HG03571 (cell line): ENCODE data around the gene MTARC1.
A peak's percentile ranks its signal among the peaks of the same experiment; 100 is the strongest.

Experiments
- ATAC-seq: cut with Tn5 transposase; IDR thresholded peaks from one replicate; pipeline ENCODE4 v1.9.1; 2021; ENCODE audit not compliant: unreplicated experiment

Gene MTARC1

DNA sequence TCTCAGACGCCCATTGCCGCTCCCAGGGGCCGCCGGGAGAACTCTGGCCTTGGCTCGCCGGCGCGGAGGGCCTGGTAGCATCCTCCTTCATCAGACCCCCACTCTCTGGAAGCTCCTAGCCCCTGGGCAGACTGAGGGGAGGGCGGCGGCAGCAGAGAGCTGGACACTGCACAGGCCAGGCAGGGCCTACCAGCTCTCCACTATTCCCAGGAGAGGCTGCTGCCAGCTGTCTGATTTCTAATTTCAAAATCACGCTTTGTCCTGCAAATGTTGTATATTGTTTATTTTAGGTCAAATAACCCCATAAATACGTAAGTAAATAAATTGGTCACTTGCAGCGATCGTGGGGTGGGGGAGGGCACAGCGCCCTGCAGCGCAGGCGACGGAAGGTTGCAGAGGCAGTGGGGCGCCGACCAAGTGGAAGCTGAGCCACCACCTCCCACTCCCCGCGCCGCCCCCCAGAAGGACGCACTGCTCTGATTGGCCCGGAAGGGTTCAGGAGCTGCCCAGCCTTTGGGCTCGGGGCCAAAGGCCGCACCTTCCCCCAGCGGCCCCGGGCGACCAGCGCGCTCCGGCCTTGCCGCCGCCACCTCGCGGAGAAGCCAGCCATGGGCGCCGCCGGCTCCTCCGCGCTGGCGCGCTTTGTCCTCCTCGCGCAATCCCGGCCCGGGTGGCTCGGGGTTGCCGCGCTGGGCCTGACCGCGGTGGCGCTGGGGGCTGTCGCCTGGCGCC, at the start of gene MTARC1:
Gene MTARC1, plus strand, starts transcription at position 577 of the 732 bp plus-strand sequence. Its CDS starts 32 bp downstream, at position 609.
- peak; percentile 79 for ATAC-seq

DNA sequence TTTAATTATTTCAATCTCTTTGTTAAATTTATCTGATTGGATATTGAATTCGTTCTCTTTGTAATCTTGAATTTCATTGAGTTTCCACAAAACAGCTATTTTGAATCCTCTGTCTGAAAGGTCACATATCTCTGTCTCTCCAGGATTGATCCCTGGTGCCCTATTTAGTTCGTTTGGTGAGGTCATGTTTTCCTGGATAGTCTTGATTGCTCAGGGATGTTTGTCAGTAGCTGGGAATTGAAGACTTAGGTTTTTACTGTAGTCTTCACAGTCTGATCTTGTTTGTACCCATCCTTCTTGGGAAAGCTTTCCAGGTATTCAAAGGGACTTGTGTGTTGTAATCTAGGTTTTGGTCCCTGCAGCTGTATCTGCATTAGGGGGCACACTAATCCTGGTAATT, 45.4 kb upstream of the MTARC1 start:
- no peak for ATAC-seq

DNA sequence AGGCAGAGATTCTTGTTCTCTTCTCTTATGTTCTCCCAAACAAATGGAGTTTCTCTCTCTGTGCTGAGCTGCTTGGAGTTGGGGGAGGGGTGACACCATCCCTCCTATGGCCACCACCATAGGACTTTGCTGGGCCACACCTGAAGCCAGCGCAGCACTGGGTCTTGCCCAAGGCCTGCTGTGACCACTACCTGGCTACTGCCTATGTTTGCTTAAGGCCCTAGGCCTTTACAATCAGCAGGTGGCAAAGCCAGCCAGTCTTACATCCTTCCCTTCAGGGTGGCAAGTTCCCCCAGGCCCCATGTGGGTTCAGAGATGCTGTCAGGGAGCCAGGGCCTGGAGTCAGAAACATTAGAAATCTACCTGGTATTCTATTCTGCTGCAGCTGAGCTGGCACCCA, 44.9 kb upstream of the MTARC1 start:
- no peak for ATAC-seq

DNA sequence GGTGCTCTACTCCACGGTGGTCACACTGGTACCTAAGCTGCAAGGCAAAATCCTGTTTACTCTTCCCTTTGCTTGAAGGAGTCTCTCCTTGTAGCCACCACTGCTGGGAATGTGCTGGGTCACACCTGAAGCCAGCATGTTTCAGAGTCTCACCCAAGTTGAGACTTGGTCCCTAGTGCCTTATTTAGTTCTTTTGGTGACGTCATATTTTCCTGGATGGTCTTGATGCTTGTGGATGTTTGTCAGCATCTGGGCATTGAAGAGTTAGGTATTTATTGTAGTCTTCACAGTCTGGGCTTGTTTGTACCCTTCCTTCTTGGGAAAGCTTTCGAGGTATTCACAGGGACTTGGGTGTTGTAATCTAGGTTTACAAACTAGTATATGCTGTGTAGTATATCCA, 44.2 kb upstream of the MTARC1 start:
- no peak for ATAC-seq

DNA sequence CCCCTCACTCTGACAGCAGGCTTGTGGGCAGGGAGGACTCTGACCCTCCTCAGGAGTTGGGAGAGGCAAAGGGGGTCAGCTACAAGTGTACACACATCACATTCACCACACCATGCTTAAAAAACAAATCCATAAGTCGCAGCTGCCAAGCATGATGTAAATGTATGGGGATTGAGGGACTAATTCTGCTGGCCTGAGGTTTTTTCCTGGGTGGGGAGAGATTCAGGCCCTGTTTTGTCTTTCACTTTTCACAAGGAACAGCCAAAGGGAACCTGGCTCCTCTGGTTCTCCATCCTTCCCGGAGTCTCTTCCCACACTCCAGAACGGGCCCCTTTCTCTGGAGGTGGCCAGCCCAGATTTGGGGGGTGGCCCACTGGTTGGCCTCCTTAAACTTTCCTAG, 39.9 kb upstream of the MTARC1 start:
- no peak for ATAC-seq

DNA sequence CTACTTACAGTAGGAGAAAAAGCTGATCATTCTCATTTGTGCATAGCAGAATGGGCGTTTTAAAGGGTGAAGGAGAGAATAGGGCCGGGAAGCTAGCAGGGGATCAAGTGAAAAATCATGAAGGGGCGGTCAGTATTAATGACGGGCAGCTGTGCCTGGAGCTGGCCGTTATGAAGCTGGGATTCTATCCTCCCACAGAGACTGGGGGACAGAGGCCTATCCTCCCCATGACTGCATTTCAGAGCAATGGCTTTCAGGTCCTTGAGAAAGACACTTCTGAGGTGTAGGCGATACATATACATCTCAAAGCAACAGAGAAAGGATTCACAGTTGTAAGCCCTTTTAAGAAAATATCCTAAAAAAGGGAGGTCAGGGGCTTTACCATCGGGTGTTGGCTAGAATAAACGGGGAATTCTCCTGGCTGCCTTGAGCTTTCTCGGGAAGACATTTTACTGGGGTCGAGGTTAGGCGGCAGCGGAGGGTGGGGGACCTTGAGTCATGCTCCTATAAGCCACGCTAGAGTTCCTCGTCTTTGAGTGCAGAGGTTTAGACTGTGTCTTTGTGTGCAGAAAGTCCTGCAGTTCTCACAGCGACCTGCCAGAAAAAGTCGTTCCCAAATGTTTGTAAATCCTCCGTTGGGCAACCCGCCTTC, 39.1 kb upstream of the MTARC1 start:
- ATAC-seq, result peak; percentile 14

DNA sequence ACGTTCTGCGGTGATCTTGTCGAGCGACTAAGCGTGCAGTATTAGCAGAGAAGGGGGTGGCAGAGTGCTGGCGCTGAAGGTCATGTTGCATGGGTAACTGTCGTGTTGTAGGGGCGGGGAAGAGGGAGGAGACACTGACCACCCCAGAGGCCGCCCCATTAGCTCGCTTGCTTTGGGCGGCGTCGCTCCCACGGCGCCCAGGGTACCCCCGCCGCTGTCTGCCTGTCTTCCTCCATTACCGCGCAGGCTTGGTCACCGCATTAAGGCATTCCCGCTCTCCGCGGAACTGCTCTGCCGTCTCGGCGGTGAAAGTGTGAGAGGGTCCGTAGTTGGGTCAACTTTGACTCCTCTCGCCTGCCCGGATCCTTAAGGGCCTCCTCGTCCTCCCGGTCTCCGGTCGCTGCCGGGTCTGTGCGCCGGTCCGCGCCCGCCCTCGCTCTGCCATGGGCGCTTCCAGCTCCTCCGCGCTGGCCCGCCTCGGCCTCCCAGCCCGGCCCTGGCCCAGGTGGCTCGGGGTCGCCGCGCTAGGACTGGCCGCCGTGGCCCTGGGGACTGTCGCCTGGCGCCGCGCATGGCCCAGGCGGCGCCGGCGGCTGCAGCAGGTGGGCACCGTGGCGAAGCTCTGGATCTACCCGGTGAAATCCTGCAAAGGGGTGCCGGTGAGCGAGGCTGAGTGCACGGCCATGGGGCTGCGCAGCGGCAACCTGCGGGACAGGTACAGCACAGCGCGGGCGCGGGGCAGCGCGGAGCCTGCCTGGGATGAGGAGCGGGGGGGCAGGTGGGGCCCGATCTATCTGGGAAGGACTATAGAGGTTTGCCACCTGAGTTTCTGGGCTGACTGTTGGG, 38.4 kb upstream of the MTARC1 start, which contains the start of gene MTARC2:
Gene MTARC2, plus strand, starts transcription at position 234 of the 846 bp plus-strand sequence. Its CDS starts 210 bp downstream, at position 444.
- ATAC-seq, result peak; percentile 93

DNA sequence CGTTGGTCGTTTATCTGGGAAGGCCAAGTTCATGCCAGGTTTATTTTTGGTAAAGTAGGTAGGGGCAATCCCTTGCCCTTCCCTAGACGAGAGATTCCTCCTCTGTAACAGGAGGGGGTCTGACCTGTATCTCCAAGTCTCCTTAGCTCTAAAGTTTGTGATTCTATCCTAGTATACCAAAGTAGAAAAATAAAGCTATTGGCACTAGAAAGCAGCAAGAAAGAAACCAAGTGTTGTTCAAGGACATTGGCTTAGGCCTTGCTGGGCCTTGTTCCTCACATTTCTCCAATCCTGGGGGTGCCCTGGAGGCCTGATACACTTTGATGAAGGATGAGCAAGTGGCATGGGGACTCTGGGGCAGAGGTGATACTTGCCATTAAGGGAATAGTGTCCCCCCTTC, 37.8 kb upstream of the MTARC1 start:
- no peak for ATAC-seq

DNA sequence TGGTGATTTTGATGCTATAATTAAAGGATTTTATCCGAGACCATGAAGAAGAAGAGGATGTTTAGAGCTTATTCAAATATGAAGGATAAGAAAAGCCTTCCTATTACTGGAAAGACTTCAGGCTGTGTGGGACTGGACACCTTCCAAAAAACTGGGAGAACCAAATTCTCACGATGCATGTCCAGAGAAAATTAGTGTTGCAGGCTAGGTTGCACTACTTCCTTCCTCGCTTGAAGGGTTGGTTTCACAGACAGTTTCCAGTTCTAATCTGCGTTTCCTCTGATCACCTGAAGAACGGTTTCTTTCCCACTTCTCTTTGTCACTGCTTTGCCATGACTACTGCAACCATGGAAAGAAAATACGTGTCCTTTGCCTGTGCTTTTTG, 36.6 kb upstream of the MTARC1 start:
- ATAC-seq, result no peak

DNA sequence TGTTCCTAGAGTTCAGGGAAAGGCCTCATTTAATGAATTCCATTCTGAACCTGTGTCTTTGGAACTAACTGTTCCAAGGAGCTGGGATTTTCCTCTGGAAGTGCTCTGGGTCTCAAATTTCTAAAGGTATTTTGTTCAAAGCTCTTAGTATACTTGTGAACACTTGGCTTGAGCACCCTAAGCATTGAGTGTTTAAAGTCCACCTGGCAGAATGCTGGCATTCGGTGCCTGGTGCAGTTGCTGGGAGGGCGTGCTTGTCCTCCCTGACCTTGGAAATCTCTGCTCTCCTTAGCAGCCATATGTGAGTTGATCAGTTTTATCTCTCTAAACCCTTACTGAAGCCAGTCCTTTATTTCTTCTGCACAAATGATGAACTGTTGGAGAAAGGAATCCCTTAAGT, 35.6 kb upstream of the MTARC1 start:
- ATAC-seq, result no peak

DNA sequence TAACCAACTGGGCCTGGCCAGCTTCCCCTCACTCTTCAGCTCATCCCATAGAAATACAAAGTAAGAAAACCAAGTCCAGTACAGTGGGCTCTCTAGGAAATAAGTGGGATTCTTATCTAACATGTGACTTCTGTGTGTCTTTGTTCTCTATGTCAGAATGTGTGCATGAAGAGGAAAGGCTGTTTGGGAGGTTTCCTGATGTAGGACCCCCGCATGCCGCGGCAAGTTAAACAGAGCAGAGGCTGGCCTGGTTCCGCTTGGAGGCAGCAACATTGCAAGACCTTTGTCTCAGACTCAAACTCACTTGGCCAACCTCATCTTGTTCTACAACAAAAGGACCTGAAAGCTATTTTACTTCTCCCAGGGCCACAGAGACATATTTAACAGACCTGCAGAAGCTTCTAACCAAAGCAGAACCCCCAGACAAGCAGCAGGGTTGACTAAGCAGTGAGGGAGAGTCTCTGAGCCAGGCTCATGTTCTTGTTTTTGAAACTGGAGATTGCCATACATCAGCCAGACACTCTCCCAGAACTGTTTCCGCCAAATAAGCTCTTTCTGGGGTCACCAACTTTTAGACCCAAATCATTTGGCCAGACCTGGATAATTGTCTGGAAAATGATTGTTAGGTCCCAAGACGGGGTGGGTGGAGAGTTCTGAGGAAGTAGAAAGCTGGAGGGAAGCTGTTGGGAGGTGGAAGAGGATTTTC, 32.3 kb upstream of the MTARC1 start:
- ATAC-seq, result no peak

DNA sequence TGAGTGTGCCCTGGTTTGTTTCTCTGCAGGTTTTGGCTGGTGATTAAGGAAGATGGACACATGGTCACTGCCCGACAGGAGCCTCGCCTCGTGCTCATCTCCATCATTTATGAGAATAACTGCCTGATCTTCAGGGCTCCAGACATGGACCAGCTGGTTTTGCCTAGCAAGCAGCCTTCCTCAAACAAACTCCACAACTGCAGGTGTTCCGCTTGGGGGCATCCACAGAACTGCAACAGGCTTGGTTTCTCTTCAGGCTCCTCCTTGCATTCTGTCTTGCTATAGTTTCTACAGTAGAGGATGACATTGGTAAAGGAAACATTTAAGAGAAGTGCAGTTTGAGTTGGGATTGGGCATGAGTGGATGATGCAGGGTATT, 31.8 kb upstream of the MTARC1 start:
- no peak for ATAC-seq

DNA sequence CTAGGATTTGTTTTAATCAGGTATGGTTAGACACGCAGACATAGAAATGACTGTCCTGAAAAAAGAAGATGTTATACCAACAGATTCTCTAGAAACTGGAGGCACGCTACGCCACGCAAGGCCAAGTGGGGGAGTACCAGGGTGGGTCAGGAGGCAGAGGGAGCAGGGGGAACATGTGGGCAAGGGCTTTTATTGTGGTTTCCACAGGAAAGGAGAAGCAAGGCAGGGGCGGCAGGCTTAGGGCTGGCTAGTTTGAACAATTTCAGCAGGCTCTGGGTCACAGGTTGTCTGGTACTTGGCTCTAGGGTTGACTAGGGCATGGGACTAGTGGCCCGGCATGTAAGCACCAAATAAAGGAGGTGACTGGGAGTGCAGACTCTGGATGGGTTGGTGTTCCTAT, 31.4 kb upstream of the MTARC1 start:
- ATAC-seq, result no peak

DNA sequence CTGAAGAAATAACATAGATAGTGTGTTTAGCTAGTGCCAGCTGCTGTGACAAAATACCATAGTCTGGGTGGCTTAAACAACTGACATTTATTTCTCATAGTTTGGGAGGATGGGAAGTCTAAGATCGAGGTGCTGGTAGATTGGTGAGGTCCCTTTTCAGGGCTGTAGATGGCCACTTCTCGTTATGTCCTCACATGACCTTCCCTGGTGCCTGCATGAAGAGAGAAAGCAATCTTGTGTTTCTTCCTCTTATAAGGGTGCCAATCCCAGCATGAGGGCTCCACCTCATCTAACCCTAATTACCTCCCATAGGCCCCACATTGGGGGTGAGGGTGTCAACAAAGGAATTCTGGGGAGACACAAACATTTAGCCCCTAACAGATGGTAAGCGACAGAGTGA, 29.3 kb upstream of the MTARC1 start:
- no peak for ATAC-seq

DNA sequence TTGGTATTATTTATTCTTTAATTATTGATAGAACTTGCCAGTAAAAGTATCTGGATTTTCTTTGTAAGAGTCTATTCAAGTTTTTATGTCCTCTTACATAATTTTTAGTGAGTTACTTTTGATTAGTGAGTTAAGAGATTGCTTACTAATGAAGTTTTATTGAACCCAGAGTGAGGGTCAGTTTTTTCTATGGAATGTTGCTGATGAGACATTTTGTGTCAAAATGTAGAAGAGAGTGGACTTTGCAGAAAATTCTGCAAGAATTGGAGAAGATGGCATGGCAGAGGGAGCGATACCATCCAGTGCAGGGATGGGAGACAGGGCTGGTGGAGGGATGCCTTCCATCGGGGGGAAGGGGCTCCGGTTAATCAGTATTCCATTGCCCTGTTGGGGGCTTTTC, 27.6 kb upstream of the MTARC1 start:
- ATAC-seq, result no peak

DNA sequence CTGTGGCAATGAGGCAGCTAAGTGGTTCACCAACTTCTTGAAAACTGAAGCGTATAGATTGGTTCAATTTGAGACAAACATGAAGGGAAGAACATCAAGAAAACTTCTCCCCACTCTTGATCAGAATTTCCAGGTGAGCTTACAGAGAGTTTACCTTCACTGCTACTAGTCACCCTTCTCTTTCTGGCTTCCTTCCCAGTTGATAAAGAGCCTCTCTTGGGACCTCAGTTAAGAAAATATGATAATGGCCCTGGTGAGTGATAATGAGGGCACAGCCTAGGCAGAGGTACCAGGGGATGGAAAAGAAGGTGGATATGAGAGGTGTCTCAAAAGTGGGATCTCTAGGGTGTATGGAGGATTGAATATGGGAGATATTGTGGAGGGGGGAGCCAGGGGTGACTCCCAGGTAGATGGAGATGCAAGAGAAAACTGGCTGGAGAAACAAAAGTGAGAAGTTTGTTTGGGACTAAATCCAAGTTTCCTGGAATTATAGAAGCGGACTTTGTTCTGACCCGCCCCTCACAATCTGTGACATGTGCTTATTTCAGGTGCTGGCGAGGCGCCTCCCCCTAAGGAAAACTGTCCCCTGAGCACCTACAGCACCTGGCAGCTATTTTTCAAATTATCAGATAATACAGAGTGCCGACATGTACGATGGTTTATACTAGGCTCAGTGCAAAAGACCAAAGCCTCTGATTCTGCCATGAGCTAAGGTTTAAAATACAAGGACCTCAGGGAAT, 24.9 kb upstream of the MTARC1 start:
- no peak for ATAC-seq

DNA sequence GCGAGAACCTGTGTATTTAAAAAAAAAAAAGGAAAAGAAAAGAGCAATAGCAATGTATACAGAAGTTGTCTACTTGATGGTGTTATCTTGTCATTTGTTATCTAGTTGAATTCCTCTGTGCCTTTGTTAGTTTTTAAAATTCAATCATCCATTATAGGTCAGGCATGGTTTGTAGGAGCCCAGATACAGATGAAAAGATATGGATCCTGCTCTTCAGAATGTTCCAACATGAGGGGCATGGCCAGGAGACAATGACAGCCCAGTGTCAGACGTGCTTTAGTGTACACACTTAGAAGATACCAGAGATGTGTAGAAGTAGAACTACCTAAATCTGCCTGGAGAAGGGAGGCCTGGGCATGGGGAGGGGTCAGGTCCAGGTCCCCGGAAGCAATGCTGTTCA, 22.0 kb upstream of the MTARC1 start:
- no peak for ATAC-seq

DNA sequence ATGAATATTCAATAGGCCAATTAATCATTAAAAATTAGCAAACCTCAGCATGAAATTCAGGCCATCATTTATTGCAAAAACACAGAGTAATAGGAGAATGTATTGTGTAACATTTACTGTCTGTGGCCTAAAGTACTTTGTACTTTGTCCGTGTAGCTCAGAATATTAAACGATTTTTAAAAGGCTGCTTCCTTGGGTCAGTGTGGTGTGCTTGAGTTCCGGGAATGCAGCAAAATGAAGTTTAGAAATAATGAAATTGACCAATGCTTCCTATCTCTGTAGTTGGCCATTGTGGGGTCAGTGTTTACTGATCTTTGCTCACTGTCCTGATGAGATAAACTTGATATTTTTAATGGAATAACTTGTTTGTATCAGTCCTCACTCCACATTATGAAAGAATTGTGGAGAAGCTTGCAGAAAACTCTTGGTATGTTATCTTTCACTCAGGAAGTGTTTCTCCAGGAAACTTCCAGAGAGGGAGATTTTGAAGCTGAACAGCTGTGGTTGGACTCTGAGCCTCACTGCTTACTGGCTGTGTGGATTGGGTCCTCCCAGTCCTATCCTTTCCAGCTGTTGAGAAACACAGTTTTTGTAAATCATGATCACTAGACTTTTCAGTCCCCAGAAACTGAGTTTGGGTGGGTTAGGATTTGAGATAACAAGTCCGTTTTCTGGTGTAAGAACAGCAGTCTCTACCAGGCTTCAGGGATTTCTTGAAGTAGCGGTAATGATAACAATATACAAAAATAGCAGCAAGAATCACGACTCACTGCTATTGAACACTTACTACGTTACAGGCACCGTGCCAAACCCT, 19.2 kb upstream of the MTARC1 start:
- no peak for ATAC-seq

DNA sequence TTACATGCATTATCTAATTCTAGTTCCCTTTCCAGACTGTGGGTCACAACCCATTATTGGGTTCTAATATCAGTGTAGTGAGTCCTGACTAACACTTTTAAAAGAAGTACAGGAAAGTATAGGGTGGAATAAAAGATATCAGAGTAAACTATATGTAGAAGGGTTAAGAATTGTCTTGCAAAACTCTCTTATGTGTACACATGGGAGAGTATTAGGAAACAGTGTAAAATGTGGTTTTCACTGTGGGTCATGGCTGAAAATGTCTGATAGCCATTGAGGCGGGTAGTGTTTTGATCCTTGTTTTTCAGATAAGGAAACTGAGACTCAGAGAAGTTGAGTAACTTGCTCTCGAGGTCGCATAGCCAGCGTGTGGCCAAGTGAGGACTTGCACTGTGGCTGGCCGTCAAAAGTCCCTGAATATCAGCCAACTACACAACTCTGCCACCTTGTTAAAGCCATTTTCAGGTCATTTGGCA, 18.5 kb upstream of the MTARC1 start:
- no peak for ATAC-seq

DNA sequence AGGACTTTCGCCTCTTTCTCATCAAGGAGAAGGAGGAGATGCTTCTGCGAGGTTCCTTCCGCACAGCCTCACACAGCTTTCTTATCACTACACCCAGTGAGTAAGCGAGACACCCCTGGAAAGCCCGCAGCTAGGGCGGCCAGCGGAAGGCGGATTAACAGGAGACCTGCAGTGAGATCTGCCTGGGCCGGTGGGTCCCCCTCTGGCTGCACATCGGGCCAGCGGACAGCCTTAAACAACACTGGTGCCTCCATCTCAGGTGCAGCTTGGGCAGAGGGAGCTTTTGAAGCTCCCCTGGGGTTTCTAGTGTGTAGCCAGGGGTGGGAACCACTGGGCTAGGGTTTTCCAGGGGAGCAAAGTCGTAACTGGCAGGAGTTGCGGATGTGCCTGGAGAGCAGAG, 17.5 kb upstream of the MTARC1 start:
- ATAC-seq, result no peak
